ENCODE data around the gene ZFYVE28.

Gene ZFYVE28

DNA sequence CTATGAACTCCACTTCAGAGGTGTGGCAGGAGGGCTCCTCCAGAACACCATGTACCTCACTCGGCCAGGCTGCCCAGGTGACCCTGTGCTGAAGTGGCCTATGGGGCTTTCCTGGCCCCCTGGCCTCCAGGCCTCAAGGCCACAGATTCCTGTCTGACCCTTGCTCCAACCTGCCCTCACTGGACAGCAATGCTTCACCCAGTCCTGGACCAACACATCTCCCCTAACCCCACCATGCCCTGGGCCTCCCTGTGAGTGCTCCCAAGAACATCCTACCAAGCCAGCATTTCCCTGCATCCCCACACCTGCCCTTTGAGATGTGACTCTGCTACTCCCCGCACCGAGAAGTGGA lies 10.5 kb downstream of the ZFYVE28 start:
- TF ChIP-seq CTCF (IDR thresholded peaks at IDR 0.05; ENCODE audit: low read depth, low read length, missing control alignments) = no peak
- H3K4me3 ChIP-seq (ENCODE audit: low read depth, low read length) = no peak overlapping the region
- no peak for DNase-seq (ENCODE audit: low read depth)

GRCh38 chr4:2406920-2407319 lies 11.5 kb downstream of the ZFYVE28 start:
- no peak for TF ChIP-seq CTCF (IDR thresholded peaks at IDR 0.05; ENCODE audit: low read depth, low read length, missing control alignments)
- no peak for DNase-seq (ENCODE audit: low read depth)
- H3K4me3 ChIP-seq (ENCODE audit: low read depth, low read length) = no peak overlapping the region

GRCh38 chr4:2406406-2406805 lies 12.0 kb downstream of the ZFYVE28 start:
- TF ChIP-seq CTCF (IDR thresholded peaks at IDR 0.05; ENCODE audit: low read depth, low read length, missing control alignments) = no peak
- DNase-seq (ENCODE audit: low read depth) = no peak
- no peak overlapping the region for H3K4me3 ChIP-seq (ENCODE audit: low read depth, low read length)

GRCh38 chr4:2402941-2403340 lies 15.5 kb downstream of the ZFYVE28 start:
- DNase-seq (ENCODE audit: low read depth) = no peak
- H3K4me3 ChIP-seq (ENCODE audit: low read depth, low read length) = no peak overlapping the region
- no peak for TF ChIP-seq CTCF (IDR thresholded peaks at IDR 0.05; ENCODE audit: low read depth, low read length, missing control alignments)

- no peak overlapping the region for H3K4me3 ChIP-seq (ENCODE audit: low read depth, low read length)
- no peak for TF ChIP-seq CTCF (IDR thresholded peaks at IDR 0.05; ENCODE audit: low read depth, low read length, missing control alignments)
- DNase-seq (ENCODE audit: low read depth) = no peak
These were observed 16.2 kb downstream of the ZFYVE28 start for GRCh38 chr4:2402048-2402842.

DNA sequence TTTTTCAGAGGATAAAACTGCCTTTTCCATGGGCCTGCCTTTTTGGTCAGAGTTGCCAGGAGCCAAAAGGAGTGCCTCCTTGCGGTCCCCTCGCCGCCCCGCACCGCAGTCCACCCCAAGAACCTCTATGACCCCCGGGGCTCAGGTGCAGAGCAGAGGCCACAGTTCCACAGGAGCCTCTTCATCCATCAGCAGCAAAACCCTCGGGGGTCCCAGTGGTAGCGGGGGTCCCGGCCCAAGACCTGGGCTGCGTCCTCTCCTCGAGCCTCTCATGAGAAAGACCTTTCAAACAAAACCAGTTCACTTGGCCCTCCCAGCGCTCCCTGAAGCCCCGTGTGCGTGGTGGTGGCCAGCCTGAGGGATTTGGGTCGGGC lies 16.8 kb downstream of the ZFYVE28 start:
- no peak for TF ChIP-seq CTCF (IDR thresholded peaks at IDR 0.05; ENCODE audit: low read depth, low read length, missing control alignments)
- no peak for DNase-seq (ENCODE audit: low read depth)
- H3K4me3 ChIP-seq (ENCODE audit: low read depth, low read length) = no peak overlapping the region
